ENCODE measurements around the gene FGD2.

DNA sequence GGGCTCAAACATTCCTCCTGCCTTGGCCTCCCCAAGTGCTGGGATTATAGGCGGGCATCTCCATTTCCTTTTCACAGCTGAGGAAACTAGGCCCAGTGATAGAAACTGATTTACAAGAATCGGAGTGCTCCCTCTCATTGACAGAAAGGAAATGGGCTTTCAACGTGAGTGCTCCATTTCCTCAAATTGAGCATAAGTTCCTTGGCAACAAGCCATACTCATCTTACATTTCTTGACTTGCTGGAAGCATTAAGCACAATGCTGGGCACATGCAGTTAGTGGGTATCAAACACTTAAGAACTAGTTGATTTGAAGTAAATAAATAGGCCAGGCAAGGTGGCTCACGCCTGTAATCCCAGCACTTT is 54.7 kb downstream of the FGD2 start:
- TF ChIP-seq, protein P1, sequence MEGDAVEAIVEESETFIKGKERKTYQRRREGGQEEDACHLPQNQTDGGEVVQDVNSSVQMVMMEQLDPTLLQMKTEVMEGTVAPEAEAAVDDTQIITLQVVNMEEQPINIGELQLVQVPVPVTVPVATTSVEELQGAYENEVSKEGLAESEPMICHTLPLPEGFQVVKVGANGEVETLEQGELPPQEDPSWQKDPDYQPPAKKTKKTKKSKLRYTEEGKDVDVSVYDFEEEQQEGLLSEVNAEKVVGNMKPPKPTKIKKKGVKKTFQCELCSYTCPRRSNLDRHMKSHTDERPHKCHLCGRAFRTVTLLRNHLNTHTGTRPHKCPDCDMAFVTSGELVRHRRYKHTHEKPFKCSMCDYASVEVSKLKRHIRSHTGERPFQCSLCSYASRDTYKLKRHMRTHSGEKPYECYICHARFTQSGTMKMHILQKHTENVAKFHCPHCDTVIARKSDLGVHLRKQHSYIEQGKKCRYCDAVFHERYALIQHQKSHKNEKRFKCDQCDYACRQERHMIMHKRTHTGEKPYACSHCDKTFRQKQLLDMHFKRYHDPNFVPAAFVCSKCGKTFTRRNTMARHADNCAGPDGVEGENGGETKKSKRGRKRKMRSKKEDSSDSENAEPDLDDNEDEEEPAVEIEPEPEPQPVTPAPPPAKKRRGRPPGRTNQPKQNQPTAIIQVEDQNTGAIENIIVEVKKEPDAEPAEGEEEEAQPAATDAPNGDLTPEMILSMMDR (IDR thresholded peaks at IDR 0.05) = no peak
- TF ChIP-seq POLR2A (IDR thresholded peaks at IDR 0.05) = no peak
